Middle frontal gyrus (tissue), 1 donor: ENCODE measurements around the gene KIAA1217.
"Not testable (repeated sequence)": the region's sequence is repeated elsewhere in the genome, so short reads cannot be mapped to it uniquely, and the experiment has no call there.

Experiments
- DNase-seq: peaks from one replicate; pipeline ENCODE4 v3.0.0-alpha.2; 2015; ENCODE audit warnings: low spot score; ENCODE audit errors: extremely low spot score

Gene KIAA1217

GRCh38 chr10:24463611-24464426 is 254.9 kb downstream of the KIAA1217 start:
- DNase-seq, result no peak

GRCh38 chr10:24465124-24465874 is 256.4 kb downstream of the KIAA1217 start:
- no peak for DNase-seq

GRCh38 chr10:24465891-24466818 is 257.2 kb downstream of the KIAA1217 start:
- no peak for DNase-seq

- DNase-seq, result no peak
Observed at GRCh38 chr10:24467136-24467535, 258.2 kb downstream of the KIAA1217 start.

- no peak for DNase-seq
Observed at GRCh38 chr10:24467605-24468004, 258.7 kb downstream of the KIAA1217 start.

GRCh38 chr10:24468281-24468751 is 259.4 kb downstream of the KIAA1217 start:
- no peak for DNase-seq

- no peak for DNase-seq
Observed at GRCh38 chr10:24469993-24470392, 261.1 kb downstream of the KIAA1217 start.

GRCh38 chr10:24475598-24475997 is 266.7 kb downstream of the KIAA1217 start:
- no peak for DNase-seq

- DNase-seq, result no peak
Observed at GRCh38 chr10:24476913-24477701, 268.2 kb downstream of the KIAA1217 start.

- DNase-seq, result no peak
Observed at GRCh38 chr10:24477915-24478314, 269.0 kb downstream of the KIAA1217 start.

- DNase-seq, result no peak
Observed at GRCh38 chr10:24479806-24480205, 270.9 kb downstream of the KIAA1217 start.

- DNase-seq, result no peak
Observed at GRCh38 chr10:24480447-24480846, 271.5 kb downstream of the KIAA1217 start.

- no peak for DNase-seq
Observed at GRCh38 chr10:24481241-24481640, 272.3 kb downstream of the KIAA1217 start.

GRCh38 chr10:24482713-24483112 is 273.8 kb downstream of the KIAA1217 start:
- DNase-seq, result not testable (repeated sequence)

GRCh38 chr10:24483701-24484100 is 274.8 kb downstream of the KIAA1217 start:
- DNase-seq, result no peak

- no peak for DNase-seq
Observed at GRCh38 chr10:24484771-24485170, 275.8 kb downstream of the KIAA1217 start.

GRCh38 chr10:24485304-24485703 is 276.4 kb downstream of the KIAA1217 start:
- DNase-seq, result no peak

- DNase-seq, result no peak
Observed at GRCh38 chr10:24488631-24489030, 279.7 kb downstream of the KIAA1217 start.

GRCh38 chr10:24493165-24493564 is 284.2 kb downstream of the KIAA1217 start:
- DNase-seq, result no peak

- DNase-seq, result no peak
Observed at GRCh38 chr10:24494236-24494635, 285.3 kb downstream of the KIAA1217 start.

- DNase-seq, result no peak
Observed at GRCh38 chr10:24494777-24495176, 285.8 kb downstream of the KIAA1217 start.
